Endothelial cell of umbilical vein (primary cell): ENCODE measurements around the gene FHOD3. TPM values are rescaled to one million over a fixed set of nuclear protein-coding genes. Genes with fewer than 3 reads are reported as not detected.

Experiments
- BruUV-seq: library from RNA; stranded (reverse); fragments of 400-500 nt; replicated peaks from 2 replicates; lab custom pipeline; 2021; lab: Mats Ljungman, UMichigan
- CTCF ChIA-PET: fragments of 300-600, 350-600 bp; sonication (Branson Sonifier 250); formaldehyde crosslinking; loops from one replicate; lab custom pipeline; 2021; ENCODE audit warnings: antibody characterized with exemption, inconsistent platforms; lab: Charles Lee
- POLR2A ChIA-PET: fragments of 300-600, 350-600 bp; sonication (Branson Sonifier 250); formaldehyde crosslinking; loops from one replicate; lab custom pipeline; 2021; ENCODE audit warnings: antibody characterized with exemption, inconsistent platforms; lab: Charles Lee
- DNase-seq: peaks from one replicate; pipeline ENCODE4 v3.0.0-alpha.2; 2011; ENCODE audit warnings: low read depth, low spot score
- FAIRE-seq: peaks from 2 replicates; lab custom pipeline; 2011; peaks lifted over from hg19 to GRCh38; lab: Jason Lieb, UNC
- H2AFZ ChIP-seq: 2 replicates; pipeline ENCODE4 v1.6.0; 2012; ENCODE audit warnings: low read depth, low read length, control low read depth, inconsistent platforms
- H3K27ac ChIP-seq: 2 replicates; pipeline ENCODE4 v1.5.1; 2011; ENCODE audit warnings: low read depth, mild to moderate bottlenecking, control low read depth, low read length, moderate library complexity; ENCODE audit not compliant: insufficient read depth
- H3K27me3 ChIP-seq, 2 experiments: 2 replicates each; pipeline versions ENCODE4 v1.6.0 to v1.6.1; 2011; ENCODE audit warnings: low read length in 2 of 2, mixed read lengths in 1 of 2; ENCODE audit not compliant: control insufficient read depth in 2 of 2, insufficient read depth in 2 of 2
- H3K36me3 ChIP-seq, 2 experiments: 2 replicates in 1 of 2; 3 replicates in 1 of 2; pipeline ENCODE4 v1.5.1; 2011; ENCODE audit warnings: low read length in 2 of 2, mild to moderate bottlenecking in 1 of 2, moderate library complexity in 1 of 2; ENCODE audit not compliant: control insufficient read depth in 2 of 2, insufficient read depth in 2 of 2; ENCODE audit errors: extremely low read depth in 1 of 2
- H3K4me1 ChIP-seq: 3 replicates; pipeline ENCODE4 v1.5.1; 2011; ENCODE audit warnings: mild to moderate bottlenecking, low read length; ENCODE audit not compliant: control insufficient read depth, insufficient read depth; ENCODE audit errors: extremely low read depth
- H3K4me2 ChIP-seq: 2 replicates; pipeline ENCODE4 v1.6.1; 2011; ENCODE audit warnings: low read length, control low read depth, mixed read lengths; ENCODE audit not compliant: insufficient read depth
- H3K4me3 ChIP-seq, 3 experiments: fragments of 200-600 bp in 1 of 3; sonication (generic), shearing (Covaris generic) in 1 of 3; replicated peaks in 1 of 3; 2 replicates each; pipeline ENCODE4 v1.5.1; 2011 to 2016; ENCODE audit warnings: control low read depth in 3 of 3, low read length in 3 of 3, mild to moderate bottlenecking in 2 of 3, inconsistent platforms in 1 of 3, low read depth in 1 of 3, moderate library complexity in 1 of 3; ENCODE audit not compliant: insufficient read depth in 1 of 3
- H3K79me2 ChIP-seq: 2 replicates; pipeline ENCODE4 v1.6.0; 2012; ENCODE audit warnings: low read length, inconsistent platforms; ENCODE audit not compliant: control insufficient read depth, insufficient read depth
- H3K9ac ChIP-seq: replicated peaks from 2 replicates; pipeline ENCODE3; 2011; ENCODE audit warnings: low read length, control low read depth; ENCODE audit not compliant: insufficient read depth; ENCODE audit errors: extremely low read depth
- H3K9me1 ChIP-seq: replicated peaks from 3 replicates; pipeline ENCODE4 v1.6.0; 2011; ENCODE audit warnings: mild to moderate bottlenecking, low read length; ENCODE audit not compliant: control insufficient read depth, insufficient read depth; ENCODE audit errors: extremely low read depth
- H3K9me3 ChIP-seq: replicated peaks from 2 replicates; pipeline ENCODE4 v1.5.1; 2012; ENCODE audit warnings: low read length, inconsistent platforms; ENCODE audit not compliant: control insufficient read depth, insufficient read depth
- H4K20me1 ChIP-seq: replicated peaks from 2 replicates; pipeline ENCODE3; 2011; ENCODE audit warnings: mild to moderate bottlenecking, low read length; ENCODE audit not compliant: control insufficient read depth, insufficient read depth; ENCODE audit errors: extremely low read depth
- EZH2 ChIP-seq: IDR thresholded peaks from 2 replicates; pipeline ENCODE4 v1.6.1; 2012; ENCODE audit warnings: borderline replicate concordance, low read depth, mild to moderate bottlenecking, moderate library complexity, low read length, inconsistent platforms; ENCODE audit not compliant: severe bottlenecking
- GATA2 ChIP-seq: IDR thresholded peaks from 2 replicates; pipeline ENCODE4 v1.7.0; 2011; ENCODE audit warnings: low read depth, mild to moderate bottlenecking, moderate library complexity, mixed read lengths, low read length; ENCODE audit not compliant: insufficient read length, insufficient read depth
- MYC ChIP-seq: IDR thresholded peaks from one replicate; pipeline ENCODE4 v1.6.1; 2011; ENCODE audit warnings: mild to moderate bottlenecking, low read depth, low read length
- POLR2A ChIP-seq: IDR thresholded peaks from 2 replicates; pipeline ENCODE4 v1.6.1; 2012; ENCODE audit warnings: low read depth, mild to moderate bottlenecking, control low read depth, low read length
- POLR2AphosphoS5 ChIP-seq: IDR thresholded peaks from 2 replicates; pipeline ENCODE4 v1.6.1; 2012; ENCODE audit warnings: low read depth, mild to moderate bottlenecking, control low read depth, low read length, moderate library complexity; ENCODE audit not compliant: insufficient read depth
- dilution Hi-C: fragments of 300-500 bp; cut with MboI; formaldehyde crosslinking; loops from one replicate; pipeline ENCODE4 v1.15.0; 2019; ENCODE audit warnings: low sequenced_read_pairs; ENCODE audit not compliant: extremely low pct_ligation_motif_present
- intact Hi-C: fragments of 100-400 bp; cut with micrococcal nuclease; formaldehyde crosslinking; loops from one replicate; pipeline ENCODE4 v1.10.0; 2022
- polyA plus RNA-seq, 4 experiments: library from polyadenylated mRNA; depleted of rRNA in 3 of 4; stranded (reverse) in 3 of 4; unstranded in 1 of 4; fragments of >200 nt; gene quantifications; 2 replicates each; pipeline versions ENCODE4 v1.2.1 to v1.2.3, GENCODE V29; 2011 to 2012; ENCODE audit warnings: missing spikeins in 1 of 4
- total RNA-seq: library from RNA; stranded (reverse); gene quantifications from 2 replicates; pipeline ENCODE4 v1.2.3, GENCODE V29; 2021
- TF ChIP-seq, protein P1 (sequence below), 2 donors: IDR thresholded peaks; 1 replicate in 1 of 2; 2 replicates in 1 of 2; pipeline ENCODE4 v1.5.1; 2011; ENCODE audit warnings: low read length in 2 of 2, mild to moderate bottlenecking in 2 of 2, moderate library complexity in 2 of 2, control low read depth in 1 of 2, inconsistent platforms in 1 of 2, low read depth in 1 of 2; ENCODE audit not compliant: insufficient read depth in 1 of 2; ENCODE audit errors: extremely low read depth in 1 of 2

FHOD3 gene
- total and polyA plus RNA-seq, 2 donors (not counting 3 experiments of a cell fraction or from before 2014, with no cell fraction given), result 0.06 to 1.5 TPM

DNA sequence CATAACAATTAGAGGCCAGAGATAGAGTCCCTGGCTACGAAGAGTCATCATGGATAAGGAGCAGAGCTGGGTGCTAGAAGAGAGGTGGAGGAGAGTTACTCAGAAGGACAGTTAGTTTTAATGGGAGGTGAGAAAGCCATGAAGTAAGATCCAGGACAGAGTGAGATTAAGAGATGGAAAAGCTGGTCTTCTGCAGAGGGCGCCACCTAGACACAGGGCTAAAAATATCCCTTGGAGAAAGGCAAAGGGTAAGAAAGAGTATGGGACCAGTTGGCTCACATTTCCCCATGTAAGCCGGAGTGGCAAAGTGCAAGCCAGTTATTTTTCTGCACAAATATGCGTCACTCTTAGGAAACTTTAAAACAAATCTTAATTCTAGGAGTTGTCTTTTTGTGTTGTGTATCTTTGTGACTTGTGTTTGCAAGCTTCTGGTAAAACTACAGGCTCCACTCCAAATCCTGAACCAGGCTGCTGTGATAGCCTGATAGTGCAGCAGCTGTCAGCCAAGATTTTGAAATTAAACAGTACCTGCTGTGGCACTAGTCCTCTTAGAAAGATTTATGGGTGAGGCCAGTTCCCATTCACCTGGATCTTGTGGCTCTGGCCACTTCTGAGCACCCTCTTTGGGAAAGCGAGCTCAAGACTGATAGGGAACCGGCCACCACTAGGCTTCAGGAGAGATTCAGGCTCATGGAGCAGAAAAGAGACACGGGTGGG lies 327.1 kb downstream of the FHOD3 start:
- dilution Hi-C loops, result no loop called here
- FAIRE-seq, result no peak

More for the DNA sequence above, 327.1 kb downstream of the FHOD3 start:
- Histone ChIP-seq H3K9me3 (no peaks in the 10 kb centered on the region), H3K4me2 (no peak overlapping the region), H3K27ac (no peak overlapping the region), H3K4me1 (no peaks in the 10 kb centered on the region), H3K9ac (no peak overlapping the region), H3K36me3 (no peaks in the 10 kb centered on the region), H3K4me3 (no peak overlapping the region), H2AFZ (no peak overlapping the region), H3K9me1 (no peaks in the 10 kb centered on the region), H4K20me1 (no peaks in the 10 kb centered on the region), H3K27me3 (no peaks in the 10 kb centered on the region), H3K79me2 (no peaks in the 10 kb centered on the region)
- TF ChIP-seq EZH2, result no peak
- TF ChIP-seq POLR2A, result no peak
- TF ChIP-seq, protein P1, sequence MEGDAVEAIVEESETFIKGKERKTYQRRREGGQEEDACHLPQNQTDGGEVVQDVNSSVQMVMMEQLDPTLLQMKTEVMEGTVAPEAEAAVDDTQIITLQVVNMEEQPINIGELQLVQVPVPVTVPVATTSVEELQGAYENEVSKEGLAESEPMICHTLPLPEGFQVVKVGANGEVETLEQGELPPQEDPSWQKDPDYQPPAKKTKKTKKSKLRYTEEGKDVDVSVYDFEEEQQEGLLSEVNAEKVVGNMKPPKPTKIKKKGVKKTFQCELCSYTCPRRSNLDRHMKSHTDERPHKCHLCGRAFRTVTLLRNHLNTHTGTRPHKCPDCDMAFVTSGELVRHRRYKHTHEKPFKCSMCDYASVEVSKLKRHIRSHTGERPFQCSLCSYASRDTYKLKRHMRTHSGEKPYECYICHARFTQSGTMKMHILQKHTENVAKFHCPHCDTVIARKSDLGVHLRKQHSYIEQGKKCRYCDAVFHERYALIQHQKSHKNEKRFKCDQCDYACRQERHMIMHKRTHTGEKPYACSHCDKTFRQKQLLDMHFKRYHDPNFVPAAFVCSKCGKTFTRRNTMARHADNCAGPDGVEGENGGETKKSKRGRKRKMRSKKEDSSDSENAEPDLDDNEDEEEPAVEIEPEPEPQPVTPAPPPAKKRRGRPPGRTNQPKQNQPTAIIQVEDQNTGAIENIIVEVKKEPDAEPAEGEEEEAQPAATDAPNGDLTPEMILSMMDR (IDR thresholded peaks at IDR 0.05; ENCODE audit: extremely low read depth in 1 of 2, insufficient read depth in 1 of 2, low read depth in 1 of 2, low read length in 2 of 2), result no peak
- TF ChIP-seq MYC, result no peak
- TF ChIP-seq GATA2, result no peak
- TF ChIP-seq POLR2AphosphoS5, result no peak
- BruUV-seq, result no TSS peak
- CTCF ChIA-PET, result no interaction called here
- no peak for DNase-seq
- intact Hi-C loops, result no loop called here
- POLR2A ChIA-PET, result no interaction called here
